22Rv1 (cell line): ENCODE measurements around the gene SMAD1.

Source experiments
- CTCF ChIP-seq: fragments of 450-650 bp; IDR thresholded peaks from 2 replicates; pipeline ENCODE4 v1.5.1; 2017; ENCODE audit warnings: mild to moderate bottlenecking
- ZFX ChIP-seq: fragments of 450-650 bp; IDR thresholded peaks from 2 replicates; pipeline ENCODE4 v1.6.1; 2017; ENCODE audit warnings: antibody characterized with exemption, borderline replicate concordance

- no peak for TF ChIP-seq CTCF
- no peak for TF ChIP-seq ZFX
Observed at GRCh38 chr4:145552181-145552822, 70.6 kb downstream of the SMAD1 start.
